Activated CD8-positive, alpha-beta memory T cell treated with anti-CD3 and anti-CD28 coated beads, Interleukin-2, amount 50 U/mL, for 4 hours (primary cell): ENCODE data around the gene XKR7.

Source experiments
- DNase-seq: peaks from one replicate; pipeline ENCODE4 v3.0.0-alpha.2; 2020

XKR7 gene

DNA sequence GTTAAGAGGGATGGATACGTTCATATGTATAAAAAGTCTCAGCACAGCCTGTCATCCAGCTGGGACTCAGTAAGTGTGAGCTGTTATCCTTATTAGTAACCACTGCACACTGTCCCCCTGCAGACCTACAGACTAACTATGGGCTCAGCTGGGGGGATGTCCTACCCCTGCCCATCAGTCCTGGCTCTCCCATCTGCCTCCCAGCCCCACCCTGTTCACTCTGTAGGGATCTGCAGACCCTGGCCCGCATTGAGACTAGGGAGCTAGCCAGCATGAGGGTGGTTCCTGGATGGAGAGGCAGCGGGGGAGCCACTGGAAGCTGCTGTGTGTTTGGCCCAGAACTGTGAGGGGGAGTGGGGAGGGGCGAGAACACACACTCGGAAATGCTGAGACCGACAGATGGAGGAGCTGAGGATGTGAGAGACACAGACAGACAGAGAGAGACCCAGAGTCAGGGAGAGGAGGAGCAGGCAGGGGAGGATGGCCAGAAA is 17.1 kb downstream of the XKR7 start:
- DNase-seq = no peak

DNA sequence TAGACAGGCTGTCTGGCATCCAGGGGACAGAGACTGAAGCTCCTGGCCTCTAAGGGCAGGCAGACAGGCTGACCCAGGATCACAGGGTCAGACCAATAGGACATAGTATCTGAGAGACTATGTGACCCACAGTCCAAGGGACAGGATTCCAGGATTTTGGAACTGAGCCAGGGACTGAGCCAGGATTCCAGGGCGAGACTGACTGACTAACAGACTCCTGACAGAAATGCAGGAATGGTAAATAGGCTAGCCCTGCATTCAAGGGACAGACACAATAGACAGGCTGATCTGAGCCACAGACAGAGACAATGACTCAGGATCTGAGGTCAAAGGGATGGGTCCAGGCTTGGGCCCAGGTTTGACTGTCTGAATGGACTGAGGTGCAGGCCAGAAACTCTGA is 19.8 kb downstream of the XKR7 start:
- no peak for DNase-seq

DNA sequence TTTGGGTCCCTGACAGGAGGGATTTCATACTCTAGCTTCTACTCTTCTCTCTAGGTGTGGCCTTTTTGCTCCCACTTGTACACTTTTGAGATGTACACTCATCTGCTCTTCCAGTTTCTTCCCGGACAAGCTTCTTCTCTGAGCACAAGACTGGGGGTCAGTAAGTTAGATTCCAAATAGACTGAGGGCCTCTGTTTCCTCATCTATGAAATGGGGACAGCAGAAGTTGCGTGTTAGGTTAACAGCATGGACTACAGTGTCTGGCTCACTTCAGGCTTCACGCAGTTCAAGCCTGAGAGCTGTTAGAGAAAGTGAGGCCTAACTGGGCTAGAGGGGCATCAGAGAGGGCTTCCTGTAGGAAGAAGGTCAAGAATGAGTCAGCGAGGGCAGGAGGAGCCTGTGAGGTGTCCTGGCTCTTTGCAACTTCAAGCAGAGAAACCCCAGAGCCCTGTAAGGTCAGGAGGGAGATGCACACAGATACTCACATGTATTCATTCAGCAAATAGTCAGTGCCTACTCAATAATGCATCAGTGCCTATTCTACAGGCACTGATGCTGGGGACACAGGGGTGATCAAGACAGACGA is 20.6 kb downstream of the XKR7 start:
- DNase-seq = no peak

DNA sequence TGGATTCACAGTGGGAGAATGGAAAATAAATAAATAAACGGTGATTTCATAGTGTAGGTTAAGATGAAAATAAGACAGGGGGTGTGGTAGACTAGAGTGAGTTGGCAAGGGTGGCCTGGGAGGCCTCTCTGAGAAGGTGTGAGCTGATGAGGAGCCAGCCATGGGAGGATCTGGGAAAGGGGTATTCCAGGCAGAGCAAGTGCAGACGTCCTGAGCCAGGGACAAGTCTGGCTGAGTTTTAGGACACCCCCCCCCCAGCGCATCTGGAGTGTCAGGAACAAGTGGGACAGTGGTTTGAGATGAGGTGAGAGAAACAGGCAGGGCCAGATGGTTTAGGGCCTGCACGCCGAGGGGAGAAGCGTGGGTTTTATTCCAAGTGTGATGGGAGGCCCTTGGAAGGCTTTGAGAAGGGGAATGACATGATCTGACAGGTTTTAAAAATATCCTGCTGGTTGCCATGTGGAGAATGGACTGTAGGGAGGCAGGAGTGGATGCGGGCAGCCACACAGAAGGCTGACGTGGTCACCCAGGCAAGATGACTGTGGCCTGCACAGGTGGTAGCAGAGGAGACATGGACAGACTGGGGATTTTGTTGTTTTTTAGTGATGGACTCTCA is 21.2 kb downstream of the XKR7 start:
- no peak for DNase-seq

DNA sequence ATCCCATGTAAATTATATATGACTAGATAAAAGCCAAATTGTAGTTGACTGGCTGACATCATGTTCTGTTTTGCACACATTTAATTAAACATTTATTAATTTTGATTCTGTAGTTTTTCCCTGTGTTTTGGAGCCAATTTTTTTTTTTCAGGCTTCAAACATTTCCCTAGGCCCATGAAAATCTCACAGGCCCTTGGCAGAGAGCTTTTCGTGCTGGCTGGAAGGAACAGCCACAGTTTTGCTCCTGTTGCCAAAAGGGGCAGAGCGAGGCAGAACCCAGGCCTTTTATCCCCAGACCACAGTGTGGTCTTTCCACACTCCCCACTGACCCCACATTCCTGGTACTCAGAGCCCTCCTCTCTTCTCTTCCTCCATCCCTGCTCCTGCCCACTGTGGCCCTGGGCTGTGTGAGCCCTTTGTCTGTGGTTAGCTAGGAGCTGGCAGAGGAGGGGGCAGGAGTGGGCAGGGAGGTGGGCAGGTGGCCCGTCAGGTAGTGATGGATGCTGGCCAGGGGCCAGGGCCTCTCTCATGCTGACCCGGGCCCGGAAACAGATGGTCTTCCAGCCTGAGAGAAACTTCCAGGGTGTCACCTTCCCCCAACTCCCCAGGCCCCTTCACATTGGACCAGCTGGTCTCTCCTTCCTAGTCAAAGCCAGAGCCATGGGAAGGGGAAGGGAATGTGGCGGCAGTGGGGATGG is 22.8 kb downstream of the XKR7 start:
- DNase-seq = no peak

DNA sequence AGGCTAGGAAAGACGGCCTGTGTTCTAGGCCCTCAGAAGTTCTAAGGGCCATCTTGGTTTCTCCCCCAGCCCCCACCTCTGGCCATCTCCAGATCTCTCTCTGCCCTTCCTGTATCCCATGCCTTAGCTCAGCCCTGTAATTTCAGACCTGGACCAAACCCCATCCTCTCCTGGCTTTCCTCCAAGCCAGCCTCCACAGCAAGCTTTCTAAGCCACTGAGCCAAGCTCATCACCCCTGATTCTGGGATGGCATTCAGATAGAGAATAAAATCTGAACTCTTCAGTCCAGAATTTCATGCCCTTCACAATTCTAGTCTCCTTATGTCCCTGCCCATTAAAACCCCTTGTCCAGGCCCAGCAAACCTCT is 23.4 kb downstream of the XKR7 start:
- no peak for DNase-seq

DNA sequence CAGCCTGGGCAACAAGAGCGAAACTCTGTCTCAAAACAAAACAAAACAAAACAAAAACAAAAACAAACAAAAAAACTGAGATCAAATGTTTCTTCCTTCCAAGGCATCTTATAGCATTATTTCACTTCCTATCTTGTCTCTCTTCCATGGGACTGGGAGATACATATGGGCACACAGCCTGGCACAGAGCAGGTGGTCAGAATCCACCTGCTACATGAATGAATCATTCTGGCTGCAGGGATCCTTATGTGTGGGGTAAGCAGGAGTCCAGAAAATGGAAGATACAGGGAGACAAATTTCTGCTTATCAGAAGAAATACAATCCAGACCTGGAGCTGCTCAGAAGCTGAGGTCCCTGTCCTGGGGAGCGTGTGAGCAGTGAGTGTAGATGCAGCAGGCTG is 24.1 kb downstream of the XKR7 start:
- DNase-seq = no peak

DNA sequence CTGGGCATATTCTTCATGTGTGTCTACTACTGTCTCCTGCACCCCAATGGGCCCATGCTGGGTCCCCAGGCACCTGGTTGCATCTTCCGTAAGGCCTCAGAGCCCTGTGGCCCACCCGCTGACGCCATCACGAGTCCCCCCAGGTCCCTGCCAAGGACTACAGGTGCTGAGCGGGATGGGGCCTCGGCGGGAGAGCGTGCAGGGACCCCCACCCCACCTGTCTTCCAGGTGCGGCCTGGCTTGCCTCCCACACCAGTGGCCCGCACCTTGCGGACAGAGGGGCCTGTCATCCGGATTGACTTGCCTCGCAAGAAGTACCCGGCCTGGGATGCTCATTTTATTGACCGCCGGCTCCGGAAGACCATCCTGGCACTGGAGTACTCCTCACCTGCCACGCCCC is 29.0 kb downstream of the XKR7 start:
- DNase-seq = no peak

DNA sequence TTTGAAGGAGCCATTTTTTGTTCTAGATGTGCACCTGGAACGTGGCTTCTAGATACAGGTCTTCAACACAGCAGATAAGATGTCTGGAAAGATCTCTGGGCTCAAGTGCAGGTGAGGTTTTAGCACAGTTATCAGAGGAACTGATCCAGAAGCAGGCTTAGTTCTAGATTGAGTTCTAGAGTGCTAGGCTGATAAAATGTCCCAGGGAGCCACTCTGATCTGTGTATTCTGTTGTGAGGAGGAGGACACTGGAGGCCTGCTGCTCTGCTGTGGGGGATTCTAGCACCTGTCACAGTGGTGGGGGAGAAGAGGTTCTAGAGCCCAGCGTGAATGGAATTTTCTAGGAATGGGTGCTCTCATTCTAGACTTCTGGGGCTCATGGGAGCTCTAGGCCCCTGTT is 30.3 kb downstream of the XKR7 start:
- no peak for DNase-seq

DNA sequence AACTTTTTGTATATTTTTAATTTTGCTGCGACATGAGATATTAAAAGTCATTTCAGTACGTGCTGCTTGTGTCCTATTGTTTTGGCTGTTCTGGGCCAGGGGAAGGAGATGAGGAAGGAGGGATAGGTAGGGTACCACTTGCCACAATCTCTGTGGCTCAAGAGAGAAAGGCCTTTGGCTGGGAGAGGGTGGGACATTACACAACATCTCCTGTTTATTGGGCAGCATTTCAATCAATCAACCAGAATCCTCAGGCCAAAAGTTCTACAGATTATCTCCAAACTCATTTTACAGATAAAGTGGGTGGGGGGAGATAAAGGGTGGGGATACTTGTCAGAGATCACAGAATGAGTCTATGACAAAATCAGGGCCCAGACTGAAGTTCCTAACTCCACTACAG is 35.4 kb downstream of the XKR7 start:
- DNase-seq = no peak

DNA sequence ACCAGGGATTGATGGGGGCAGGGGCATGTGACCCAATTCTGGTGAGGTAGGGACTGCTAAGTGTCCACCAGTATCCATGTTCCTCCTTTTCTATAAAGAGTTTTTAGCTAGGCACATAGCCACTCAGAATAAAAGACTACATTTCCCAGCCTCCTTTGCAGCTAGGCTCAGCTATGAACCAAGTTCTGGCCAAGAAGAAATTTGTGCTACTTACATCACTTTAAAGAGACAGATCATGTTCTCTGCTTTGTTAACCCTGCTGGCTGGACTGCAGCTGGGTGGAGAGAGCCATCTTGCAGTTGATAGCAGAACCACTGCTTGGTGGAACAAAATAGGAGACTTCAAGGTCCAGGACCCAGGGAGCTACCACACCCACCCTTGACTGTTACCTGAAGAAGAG is 37.0 kb downstream of the XKR7 start:
- DNase-seq = no peak

DNA sequence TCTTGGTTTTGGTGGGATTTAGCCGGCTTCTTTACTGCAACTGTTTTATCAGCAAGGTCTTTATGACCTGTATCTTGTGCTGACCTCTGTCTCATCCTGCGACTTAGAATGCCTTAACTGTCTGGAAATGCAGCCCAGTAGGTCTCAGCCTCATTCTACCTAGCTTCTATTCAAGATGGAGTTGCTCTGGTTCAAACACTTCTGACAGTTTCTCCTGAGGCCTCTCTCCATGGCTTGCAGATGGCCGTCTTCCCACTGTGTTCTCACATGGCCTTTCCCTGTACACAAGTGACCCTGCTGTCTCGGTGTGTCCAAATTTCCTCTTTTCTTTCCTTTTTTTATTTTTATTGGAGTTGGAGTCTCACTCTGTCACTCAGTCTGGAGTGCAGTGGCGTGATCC is 38.1 kb downstream of the XKR7 start:
- no peak for DNase-seq

DNA sequence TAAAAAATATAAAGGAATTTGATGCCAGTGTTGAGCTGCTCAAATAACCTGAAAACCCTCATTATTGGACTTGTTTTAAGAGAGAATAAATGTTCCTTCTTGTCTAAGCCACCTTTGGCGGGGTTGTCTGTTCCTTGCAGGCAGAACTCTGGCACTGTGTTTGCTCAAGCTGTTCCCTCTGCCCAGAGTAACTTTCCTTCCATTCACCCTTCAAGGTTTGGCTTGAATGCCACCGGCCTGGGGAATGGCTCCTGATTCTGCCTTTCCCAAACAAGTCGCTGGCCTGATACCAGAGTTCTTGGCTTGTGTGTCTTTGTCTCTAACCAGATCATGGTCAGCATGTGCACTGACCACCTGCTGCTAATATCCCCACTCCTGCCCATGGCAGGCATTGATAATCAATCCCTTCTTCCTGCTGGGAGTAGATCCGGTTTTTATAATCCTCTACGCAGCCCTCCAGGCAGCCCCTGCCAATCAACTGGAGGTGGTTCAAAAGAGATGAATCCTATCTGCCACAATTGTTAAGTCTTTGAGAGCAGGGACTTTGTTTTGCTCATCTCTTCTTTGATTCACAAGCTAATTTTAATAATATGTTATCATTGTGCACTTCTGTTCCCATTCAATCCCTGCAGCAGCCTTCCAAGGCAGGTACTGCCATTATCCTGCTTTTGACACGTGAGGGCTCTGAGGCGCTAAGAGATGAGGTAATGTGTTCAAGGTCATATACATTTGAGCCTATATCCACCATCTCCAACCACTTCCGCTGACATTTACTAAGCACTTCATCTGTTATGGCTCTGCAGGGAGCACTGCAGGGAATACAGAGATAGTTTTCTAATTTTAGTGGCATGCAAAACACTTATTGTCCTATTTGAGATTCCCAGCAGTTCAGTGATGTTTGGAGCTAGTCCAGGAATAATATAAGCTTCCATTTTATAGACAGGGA is 39.2 kb downstream of the XKR7 start:
- no peak for DNase-seq

DNA sequence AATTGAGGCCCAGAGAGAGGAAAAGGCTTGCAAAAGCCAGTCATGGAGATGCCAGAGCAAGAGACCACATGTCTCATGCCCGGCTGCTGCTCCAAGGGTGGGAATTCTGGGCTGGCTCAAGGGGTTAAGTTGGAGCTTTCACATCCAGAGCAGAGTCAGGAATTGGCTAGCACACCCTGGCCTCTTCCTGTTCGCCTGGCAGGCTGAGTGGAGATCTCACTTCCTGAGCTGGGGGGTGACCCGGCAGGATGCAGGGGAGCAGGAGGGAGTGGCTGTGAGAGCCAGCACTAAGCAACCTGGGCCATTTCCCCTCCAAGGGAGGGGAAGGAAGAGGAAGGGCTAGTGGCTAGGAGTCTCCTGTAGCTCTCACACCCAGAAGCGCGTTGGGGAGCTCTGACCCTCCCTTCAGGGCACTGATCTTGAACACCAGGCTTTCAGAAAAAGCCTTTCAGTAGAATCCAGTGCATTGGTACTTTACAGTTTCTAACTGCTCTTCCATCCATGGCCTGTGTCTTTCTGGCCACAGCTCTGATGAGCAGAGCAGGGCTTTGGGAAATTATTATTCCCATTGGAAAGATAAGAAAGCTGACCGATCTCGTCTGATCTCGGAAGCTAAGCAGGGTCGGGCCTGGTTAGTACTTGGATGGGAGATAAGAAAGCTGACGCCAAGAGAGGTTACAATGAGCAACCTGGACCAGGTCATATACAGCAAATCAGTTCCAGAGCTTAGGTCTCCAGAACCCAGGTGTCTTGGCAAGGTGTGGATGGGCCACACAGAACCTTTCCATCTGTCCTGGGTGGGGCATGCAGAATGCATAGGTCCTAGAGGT is 40.1 kb downstream of the XKR7 start:
- DNase-seq = no peak

DNA sequence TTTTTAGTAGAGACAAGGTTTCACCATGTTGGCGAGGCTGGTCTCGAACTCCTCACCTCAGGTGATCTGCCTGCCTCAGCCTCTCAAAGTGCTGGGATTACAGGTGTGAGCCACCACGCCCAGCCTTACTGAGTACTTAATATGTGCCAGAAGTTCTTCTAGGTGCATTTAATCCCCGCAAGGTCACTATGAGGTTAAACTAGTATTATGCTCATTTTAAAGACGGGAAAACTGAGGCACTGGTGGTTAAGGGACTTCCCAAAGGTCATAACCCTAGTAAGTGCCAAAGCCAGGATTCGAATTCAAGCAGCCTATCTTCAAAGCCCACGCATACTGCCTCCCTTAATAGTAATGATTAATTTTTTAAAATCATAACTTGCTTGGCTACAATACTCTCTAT is 41.6 kb downstream of the XKR7 start:
- no peak for DNase-seq

DNA sequence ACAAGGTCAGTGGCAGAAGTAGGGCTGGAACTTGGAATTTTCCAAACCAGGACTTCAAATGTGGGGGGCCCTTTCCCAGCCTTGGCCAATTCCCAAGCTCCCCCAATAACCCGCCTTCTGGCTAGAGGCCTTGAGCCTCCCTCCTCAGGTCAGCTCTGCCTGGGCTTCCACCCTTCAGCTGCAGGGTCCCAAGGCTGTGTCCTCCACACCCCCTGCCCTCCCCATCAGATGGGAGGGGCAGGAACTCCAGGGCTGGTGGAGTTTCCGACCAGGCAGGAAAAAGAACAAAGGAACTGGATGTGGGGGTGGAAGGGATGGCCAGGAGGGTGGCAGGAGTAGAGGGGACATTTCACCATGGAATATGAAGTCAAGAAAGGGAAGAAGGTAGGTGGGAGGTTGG is 42.1 kb downstream of the XKR7 start, which contains the start of gene CCM2L:
Gene CCM2L, plus strand, starts transcription at position 338 of the 400 bp plus-strand sequence. Its CDS starts 17 bp downstream, at position 355.
- no peak for DNase-seq

DNA sequence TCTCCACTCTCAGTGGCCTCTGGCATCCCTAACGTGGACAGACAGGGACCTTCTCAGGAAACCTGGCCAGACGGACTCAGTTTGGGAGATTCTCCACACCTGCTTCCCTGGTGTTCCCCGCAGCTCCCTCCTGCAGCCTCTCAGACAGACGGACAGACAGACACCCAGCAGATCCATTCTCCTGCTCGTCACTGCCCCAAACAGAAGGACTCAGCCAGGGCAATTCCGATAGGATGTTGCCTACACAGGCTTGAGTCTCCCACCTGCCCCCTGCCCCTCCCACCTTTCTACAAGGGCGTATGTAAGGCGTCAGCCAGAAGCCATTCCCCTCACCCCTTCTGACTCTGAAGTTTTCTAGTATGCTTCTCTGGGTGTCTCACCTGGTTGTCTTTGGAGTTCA is 42.7 kb downstream of the XKR7 start:
- no peak for DNase-seq

DNA sequence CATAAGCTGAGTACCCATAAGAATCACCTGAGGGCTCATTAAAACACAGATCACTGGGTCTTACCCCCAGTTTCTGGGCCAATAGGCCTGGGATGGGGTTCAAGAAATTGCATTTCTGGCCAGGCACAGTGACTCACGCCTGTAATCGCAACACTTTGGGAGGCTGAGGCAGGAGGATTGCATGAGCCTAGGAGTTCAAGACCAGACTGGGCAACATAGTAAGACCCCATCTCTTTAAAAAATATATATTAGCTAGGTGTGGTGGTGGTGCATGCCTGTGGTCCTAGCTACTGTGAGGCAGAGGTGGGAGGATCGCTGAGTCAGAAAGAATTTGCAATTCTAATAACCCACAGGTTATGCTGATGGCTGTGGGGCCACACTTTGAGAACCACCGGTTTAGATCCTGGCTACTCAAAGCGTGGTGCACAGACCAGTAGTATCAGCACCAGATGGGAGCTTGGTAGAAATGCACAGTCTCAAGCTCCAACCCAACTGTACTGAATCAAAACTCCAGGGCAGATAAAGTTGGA is 44.3 kb downstream of the XKR7 start:
- DNase-seq = no peak

DNA sequence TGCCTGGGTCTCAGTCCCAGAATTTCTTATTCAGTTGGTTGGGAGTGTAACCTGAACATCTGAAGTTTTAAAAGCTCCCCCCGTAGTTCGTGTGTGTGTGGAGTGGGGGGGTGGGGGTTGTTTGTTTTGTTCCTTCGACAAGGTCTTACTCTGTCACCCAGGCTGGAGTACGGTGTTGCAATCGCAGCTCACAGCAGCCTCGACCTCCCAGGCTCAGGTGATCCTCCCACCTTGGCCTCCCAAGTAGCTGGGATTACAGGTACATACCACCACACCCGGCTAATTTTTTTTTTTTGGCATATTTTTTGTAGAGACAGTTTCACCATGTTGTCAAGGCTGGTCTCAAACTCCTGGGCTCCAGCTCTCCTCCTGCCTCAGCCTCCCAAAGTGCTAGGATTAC is 45.4 kb downstream of the XKR7 start:
- DNase-seq = no peak

DNA sequence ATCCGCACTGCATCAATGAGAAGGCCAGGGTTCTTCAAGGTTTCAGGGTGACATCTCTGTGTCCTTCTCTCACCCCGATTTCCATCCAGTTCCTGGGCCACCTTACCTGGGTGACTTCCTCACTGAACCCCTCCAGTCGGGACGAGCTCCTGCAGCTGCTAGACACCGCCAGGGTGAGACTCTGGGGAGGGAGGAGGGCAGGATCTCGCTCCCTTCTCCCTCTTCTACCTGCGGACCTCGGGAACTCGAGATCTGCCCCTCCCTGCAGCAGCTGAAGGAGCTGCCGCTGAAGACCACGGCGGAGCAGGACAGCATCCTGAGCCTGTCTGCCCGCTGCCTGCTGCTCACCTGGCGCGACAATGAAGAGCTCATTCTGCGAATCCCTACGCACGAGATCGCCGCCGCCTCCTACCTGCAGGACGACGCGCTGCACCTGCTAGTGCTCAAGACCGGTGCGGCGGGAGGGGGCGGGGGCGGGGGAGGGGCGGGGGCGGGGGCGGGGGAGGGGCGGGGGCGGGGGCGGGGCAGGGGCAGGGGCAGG is 49.8 kb downstream of the XKR7 start:
- DNase-seq = peak; percentile 41

DNA sequence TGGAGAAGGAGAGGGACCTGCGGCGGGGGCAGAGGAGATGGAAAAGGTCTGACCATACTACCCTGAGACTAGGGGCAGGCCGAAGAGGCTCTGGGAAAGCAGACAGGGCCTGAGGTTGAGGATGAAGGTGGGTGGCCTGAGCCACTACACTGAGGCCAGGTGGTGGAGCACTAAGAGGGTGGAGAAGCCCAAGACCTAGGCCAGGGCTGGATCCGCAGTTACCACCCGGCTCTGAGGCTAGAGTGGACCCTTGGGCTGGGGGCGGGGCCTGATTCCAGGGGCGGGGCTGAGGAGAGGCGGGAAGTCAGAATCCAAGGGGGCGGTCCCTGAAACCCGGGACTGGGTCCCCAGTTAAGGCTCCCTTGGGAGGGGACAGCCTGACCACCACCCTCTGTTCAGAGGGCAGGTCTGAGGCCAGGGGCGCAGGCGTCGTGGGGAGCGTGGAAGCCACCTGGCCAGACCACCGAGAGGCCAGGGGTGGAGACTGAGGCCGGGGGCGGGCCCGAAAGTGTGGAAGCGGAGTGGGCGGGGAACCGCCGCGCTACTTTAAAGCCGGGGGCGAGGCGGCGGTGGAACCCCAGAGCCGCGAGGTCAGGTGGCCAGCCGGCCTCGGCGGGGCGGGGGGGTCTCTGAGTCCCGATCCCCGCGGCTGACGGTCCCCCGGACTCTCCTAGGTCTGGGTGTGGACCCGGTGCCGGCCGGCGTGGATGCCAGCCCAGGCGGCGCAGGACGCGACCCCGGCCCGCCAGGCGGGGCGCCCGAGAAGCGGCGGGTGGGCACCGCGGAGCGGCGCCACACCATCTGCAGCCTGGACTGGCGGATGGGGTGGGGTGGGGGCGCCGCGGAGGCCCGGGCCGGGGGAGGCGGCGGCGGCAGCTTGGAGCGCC is 50.6 kb downstream of the XKR7 start:
- peak; percentile 44 for DNase-seq
